Cortex of kidney (tissue), 1 donor: ENCODE measurements around the gene RGS7.
"Not testable (repeated sequence)": the region's sequence is repeated elsewhere in the genome, so short reads cannot be mapped to it uniquely, and the experiment has no call there.

Source experiments
- DNase-seq: peaks from one replicate; lab custom pipeline; 2025; lab: John Stamatoyannopoulos, UW

The RGS7 gene

DNA sequence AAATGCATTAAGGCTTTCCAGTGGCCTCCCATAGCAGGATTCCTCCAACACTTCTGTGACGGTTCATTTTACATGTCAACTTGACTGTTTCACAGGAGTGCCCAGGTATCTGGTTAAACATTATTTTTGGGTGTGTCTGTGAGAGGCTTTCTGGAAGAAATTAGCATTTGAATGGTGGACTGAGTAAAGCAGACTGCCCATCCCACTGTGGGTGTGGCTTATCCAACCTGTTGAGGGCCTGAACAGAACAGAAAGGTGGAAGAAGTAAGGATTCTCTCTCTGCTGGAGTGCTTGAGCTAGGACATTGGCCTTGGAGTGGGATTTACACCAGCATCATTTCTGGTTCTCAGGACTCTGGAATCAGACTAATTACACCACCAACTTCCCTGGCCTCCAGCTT, 85.6 kb downstream of the RGS7 start:
- DNase-seq = no peak

DNA sequence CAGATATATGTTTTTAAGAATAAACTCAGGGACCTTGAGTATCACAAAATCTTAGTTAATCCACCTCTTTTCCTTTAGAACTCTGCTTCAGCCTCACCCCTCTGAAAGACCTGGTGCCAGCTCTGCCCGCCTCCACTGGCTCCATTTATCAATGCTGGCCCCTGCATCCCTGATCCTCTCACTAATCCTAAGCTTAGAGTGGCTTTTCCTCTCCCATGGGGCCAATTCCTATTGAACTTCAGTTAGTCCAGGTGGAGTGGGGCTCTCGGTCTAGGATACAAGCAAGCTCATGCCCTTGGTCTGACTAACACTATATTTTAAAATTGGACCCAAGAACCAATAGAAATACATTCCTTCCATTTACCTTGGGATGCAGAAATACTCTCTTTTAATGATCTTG, 87.0 kb downstream of the RGS7 start:
- DNase-seq = no peak

DNA sequence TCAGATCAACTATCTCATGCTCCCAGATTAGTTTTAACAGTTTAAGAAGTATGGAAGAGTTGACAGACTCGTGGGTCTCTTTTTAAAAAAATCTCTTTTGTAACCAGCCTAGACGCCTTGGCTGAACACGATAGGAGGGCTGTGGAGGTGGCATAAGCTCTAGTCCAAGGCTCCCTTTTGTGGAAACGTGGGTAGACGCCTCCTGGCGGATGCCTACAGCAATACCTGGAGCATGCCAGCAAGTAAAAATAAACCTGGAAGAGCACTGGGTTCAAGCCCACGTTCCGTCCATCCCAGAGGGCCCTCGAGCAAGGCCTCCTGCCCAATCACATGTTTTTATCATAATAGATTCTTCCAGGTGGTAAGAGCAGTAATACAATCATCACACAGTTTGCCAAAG, 87.9 kb downstream of the RGS7 start:
- no peak for DNase-seq

DNA sequence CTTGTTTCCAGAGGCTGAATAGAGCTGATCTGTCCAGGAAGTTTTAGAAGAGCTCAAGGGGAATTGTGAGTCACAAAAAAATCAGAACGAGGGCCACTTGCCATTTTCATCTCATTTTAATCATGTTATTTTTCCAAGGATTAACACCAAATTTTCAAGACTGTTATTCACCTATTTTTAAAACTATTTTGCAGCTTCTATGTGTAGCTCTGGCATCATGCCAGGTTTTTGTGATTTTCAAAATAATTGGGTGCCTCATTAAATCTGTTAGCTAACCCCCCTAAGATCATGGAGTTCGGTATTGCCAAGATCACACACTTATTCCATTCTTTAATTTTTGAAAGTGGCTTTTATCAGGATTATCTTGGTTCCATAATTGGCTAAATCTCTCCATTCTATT, 90.9 kb downstream of the RGS7 start:
- no peak for DNase-seq

DNA sequence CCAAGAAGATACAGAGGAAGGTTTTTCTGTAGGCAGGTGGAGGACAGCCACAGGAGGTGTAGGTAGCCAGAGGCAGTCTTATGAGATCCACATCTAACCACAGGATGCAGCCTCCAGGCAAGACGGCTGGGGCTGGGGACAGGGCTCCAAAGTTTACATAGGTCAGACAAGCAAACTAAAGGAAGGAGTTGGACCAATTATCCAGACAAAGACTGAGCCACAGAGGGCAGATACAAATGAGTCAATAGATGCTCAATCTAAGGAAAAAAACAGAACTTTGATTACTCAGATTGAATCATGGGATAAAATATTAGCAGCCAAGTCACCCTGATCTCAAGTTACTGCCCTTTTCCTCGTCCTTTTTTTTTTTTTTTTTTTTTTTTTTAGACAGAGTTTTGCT, 91.6 kb downstream of the RGS7 start:
- DNase-seq = no peak

DNA sequence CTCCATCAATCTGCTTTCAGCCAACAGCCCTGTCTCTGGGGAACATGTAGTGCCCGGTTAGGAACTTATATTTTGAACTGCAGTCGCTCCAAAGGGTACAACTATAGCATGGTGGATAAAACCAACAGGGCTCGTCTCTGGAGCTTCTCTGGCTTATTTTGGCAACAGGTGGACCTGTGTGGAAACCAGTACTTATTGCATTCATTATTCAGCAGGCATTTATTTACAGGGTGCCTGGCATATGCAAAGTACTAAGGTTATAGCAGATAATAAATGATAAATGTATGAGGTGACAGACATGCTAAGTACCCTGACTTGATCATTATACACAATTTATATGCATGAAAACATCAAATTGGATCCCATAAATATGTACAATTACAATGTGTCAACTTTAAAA, 93.7 kb downstream of the RGS7 start:
- DNase-seq = no peak

DNA sequence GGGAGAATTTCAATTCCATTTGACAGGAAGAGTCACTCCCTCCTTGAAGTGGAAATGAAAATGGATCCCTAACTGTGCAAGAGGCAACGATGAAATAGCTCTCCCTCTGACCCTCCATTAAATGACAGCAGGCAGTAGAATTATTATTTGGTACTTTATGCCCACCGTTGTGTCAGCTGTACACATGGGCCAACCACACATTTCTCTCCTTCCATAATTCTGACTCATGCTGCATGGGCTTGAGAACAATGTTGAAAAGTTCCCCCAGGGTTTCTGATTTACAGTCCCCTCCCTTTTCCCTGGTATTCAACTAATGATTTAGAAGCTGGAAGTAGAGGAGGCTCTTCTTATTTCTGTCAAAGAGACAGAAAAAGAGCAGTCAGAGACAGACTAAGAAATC, 103.5 kb downstream of the RGS7 start:
- no peak for DNase-seq

DNA sequence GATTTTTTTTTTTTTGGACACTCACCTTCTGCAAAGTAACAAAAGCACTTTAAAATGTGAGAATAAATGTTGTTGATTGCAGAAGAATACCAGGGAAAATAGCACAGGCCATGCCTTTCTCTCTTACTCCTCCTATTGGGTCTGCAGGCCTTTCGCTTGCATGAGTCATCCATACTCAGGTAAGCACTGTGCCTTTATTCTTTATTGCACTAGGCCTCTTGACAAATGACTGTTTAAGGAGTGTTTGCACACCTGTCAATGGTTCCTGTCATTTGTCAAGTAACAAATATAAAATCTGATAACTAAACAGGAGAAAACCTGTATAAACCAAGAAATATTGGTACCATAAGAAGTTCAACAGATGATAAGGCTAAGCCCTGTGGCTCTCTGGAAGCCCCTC, 106.5 kb downstream of the RGS7 start:
- no peak for DNase-seq

DNA sequence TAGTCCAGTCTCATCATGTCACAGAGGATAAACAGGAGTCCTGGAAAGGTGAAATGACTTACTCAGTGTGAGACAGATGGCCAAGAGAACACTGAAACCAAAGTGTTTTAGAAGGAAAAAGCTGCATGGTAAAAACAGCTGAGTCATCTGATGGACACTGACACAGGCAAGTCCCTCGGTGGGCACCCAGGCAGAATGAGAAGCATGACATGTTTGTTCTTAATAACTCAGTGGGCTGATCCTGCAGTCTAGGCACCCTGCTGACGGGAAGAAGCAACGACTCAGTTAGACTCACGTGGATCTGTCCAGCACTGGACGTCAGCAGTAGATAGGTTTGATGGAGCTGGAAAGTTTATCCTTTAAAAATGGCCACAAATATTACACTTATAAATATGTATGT, 116.9 kb downstream of the RGS7 start:
- DNase-seq = no peak

DNA sequence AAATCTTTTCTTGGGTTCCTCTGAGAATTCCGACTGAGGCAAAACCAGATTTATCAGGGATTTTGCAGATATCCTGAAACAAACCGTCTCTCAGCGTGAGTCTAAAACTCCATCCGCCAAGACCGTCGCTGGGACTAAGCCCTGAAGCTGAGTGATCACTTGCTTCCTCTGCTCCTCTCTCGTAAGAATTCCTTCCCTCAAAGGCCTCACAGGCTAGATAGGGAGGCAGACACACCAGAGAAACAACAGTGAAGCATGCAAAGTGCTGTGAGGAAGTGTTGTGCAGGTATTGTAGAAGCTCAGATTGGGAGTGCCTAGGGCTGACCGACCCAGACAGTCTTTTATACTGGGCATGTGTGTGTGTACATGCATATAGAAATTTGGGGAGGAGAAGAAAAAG, 119.1 kb downstream of the RGS7 start:
- no peak for DNase-seq

DNA sequence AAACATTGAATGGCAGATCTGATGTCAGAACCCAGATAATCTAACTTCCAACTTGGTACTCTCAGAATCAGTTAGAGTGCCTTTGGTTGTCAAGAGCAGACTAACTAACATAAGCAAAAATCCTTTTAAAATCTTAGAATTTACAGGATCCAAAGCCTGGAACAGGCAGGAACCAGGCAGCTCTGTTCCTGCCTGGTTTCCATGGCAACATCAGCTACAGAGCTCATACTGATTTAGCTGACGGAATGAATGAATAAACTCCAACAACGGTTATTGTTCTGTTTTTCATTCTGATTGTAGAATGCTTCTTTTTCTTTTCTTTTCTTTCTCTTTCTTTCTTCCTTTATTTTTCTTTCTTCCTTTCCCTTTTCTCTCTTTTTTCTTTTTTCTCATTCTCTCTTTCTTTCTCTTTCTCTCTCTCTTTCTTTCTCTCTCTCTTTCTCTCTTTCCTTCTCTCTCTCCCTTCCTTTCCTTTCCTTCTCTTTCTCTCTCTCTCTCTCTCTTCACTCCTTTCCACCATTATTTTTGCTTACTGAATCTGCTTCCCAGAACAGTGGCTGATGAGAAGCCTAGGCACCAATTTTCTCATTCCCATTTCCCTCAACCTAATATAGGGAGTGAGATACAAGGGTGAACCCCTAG, 121.6 kb downstream of the RGS7 start:
- no peak for DNase-seq

DNA sequence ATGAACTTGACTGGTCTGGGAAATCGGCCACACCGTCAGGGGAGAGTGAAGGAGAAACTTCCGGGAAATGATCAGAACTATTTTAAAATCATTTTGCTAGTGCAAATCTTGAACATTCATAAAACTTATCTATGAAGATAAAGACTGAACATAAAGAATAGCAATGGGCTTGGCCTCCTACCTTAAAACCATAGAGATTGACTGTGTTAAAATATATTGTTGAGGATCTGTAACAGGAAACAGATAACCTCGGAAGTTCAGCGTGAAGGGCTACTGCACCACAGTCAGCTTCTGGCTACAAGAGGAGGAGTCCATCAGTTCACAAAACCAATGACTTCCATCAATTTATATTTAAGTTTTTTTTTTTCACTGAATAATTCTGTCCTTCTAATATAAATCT, 127.3 kb downstream of the RGS7 start:
- DNase-seq = no peak

DNA sequence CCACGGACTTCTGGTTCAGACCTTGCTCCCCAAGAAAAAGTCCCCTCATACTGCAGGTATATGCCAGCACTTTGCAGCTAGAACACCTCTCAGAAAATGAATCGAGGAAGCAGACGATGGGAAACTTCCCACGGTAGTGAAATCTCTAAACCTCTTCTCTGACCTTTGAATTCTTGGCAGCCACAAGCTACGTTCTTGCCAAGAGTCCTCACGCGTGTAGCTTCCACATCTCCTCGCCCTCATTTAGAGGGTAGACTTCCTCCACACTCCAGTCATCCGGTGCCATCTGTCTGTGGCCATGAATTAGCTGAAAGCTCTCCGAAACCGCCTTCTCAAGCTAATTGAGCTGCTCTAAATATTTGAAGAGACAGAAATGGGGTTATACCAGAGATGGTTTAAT, 127.8 kb downstream of the RGS7 start:
- DNase-seq = no peak

DNA sequence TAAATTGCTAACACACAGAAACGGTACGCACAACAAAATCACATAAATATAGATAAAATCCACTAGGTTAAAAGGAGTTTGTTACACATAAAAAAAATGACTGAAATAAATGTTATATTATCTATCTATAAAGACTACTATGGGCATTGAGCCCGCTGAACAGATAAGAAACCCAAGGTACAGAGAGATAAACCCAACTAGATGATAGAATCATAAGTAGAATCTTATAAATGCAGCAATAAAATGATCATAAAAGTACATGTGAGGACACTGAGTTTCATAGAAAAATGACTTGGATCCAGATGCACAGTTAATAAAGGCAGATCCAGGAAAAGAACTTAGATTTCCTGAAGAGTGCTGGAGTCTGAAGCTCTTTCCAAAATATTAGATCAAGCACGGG, 128.7 kb downstream of the RGS7 start:
- no peak for DNase-seq

DNA sequence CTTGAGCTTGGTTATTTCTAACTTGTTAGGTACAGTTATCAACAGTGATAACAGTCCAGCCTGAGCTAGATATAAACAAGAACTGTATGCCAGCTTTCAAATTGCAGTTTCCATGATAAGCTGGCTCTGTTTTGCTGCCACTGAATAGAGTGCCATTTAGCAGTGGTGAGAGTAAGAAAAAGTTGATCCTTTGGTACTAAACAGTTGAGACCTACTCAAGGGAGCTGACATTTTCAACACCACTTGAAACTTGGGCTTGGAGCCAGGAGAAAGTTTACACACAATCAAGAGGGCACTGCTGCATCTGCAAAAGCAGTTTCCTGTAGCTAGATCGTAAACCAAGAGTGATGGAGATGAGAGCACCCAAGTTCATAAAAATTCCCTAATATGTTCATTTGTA, 131.3 kb downstream of the RGS7 start:
- DNase-seq = no peak

DNA sequence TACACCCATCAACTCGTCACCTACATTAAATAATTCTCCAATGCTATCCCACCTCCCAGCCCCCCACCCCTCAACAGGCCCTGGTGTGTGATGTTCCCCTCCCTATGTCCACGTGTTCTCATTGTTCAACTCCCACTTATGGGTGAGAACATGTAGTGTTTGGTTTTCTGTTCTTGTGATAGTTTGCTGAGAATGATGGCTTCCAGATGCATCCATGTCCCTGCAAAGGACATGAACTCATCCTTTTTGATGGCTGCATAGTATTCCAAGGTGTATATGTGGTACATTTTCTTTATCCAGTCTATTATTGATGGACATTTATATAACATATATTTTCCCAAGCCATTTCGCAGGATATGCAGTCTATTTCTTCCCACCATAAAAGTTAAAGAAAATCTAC, 132.8 kb downstream of the RGS7 start:
- DNase-seq = not testable (repeated sequence)

DNA sequence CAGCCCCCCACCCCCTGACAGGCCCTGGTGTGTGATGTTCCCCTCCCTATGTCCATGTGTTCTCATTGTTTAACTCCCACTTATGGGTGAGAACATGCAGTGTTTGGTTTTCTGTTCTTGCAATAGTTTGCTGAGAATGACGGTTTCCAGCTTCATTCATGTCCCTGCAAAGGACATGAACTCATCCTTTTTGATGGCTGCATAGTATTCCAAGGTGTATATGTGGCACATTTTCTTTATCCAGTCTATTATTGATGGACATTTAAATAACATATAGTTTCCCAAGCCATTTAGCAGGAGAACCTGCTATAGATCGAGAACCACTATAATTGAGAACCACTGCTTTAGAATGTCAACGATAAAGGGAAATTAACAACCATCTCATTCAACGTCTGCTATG, 134.2 kb downstream of the RGS7 start:
- not testable (repeated sequence) for DNase-seq

DNA sequence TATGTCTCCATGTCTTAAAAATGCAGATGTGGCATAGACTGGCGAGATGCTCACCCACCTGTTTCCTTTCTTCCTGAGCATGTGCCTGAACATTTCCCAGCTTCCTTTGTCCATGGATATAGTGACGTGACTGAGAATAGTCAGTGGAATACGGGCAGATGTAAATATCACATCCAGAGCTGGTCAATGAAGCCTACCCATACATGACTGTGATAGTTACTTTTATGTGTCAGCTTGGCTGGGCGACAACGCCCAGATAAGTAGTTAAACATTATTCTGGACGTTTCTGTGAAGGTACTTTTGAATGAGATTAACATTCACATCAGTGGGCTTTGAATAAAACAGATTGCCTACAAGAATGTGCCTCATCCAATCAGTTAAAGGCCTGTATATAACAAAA, 135.7 kb downstream of the RGS7 start:
- DNase-seq = no peak

DNA sequence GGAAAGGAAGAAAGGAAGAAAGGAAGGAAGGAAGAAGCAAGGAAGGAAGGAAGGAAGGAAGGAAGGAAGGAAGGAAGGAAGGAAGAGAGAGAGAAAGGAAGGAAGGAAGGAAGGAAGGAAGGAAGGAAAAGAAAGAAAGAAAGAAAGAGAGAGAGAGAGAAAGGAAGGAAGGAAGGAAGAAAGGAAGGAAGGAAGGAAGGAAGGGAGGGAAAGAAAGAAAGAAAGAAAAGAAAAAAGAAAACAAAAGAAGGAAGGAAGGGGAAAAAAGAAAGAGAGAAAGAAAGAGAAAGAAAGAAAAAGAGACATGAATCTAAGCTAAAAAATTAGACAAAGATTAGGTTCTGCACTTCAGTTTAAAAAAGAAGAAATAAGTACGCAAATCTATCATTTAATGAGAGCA, 136.1 kb downstream of the RGS7 start:
- not testable (repeated sequence) for DNase-seq

DNA sequence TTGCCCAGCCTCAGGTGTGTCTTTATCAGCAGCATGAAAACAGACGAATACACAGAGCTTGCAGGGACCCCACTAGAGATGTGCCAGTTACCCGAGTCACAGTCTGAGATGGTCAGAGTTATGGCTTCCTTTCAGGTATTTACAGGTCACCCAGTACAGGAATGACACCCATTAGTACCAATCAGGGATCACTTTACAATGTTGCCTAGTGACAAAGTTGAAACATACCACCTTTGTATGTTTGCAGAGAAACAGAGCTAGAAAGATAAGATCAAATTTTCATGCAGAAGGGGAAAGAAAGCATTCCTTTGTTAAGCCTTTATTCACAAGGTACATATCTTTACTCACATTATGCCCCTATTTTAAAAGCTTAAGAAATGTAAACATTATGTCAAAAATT, 137.6 kb downstream of the RGS7 start:
- DNase-seq = no peak

DNA sequence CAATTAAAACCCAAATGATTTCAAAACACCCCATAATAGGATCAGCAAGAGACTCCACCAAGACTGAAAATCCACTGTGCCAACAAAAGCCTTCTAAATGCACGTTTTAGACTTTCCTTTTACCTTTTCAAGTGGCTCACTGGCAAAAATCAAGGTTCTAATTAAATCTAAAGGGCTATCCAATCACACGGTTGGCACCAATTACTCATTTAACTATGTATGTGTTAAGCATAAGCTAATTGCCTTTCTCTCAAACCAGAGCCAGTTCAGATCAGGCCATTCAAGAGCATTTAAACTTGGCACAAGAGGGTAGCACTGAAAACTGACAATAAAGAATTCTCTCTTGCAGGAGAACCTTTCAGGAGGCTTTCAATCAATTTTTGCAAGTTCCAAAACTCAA, 139.5 kb downstream of the RGS7 start:
- no peak for DNase-seq

DNA sequence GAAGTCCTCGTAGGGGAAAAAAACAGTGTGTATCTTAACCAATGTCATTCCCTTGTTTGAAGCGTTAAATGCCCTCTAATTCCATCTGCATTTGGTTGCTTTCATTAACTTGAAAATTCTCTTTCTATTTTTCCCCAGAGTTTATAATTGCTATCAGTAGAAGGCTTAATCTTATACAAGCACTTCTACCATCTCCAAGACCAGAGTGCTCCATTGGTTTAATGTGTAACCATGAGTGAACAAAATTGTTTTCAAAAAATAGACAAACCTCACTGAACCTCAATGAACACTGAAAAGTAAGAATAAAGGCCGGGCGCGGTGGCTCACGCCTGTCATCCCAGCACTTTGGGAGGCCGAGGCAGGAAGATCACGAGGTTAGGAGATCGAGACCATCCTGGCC, 141.3 kb downstream of the RGS7 start:
- no peak for DNase-seq

DNA sequence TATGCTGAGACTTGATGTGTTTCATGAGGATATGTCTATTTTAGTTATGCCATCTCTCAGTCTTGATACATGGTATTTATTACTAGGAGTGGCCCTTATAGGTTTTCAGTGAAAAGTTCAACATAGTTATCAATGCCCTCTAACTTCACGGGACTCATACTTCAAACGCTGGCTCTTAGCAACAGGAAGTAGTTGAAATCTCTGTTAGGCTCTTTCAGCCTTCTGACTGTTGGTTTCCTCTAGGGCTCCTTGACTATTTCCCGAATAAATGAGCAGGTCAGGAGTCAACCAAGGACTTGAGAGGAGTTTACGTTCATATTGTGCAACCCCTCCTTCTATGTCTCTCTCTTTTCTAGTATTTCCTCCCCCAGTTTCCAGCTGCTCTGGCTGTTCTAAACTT, 141.8 kb downstream of the RGS7 start:
- DNase-seq = no peak

DNA sequence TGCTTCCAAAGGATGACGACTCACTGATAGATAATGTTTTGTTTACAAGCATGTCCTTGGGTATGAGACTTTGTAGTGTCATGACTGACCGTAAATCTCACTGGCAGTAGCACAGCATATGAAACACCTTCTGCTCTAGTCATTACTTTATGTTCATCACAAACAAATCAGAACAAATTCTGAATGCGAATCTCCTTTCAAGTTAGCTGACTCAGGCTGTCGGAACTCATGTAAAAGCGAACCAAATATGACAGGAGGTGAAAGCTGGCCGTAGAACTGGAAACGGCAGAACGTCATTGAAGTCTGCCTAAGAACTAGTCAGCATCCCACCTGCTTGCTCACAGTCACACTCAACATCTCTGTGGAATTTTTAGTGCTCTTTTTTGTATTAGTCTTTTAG, 143.9 kb downstream of the RGS7 start:
- DNase-seq = no peak

DNA sequence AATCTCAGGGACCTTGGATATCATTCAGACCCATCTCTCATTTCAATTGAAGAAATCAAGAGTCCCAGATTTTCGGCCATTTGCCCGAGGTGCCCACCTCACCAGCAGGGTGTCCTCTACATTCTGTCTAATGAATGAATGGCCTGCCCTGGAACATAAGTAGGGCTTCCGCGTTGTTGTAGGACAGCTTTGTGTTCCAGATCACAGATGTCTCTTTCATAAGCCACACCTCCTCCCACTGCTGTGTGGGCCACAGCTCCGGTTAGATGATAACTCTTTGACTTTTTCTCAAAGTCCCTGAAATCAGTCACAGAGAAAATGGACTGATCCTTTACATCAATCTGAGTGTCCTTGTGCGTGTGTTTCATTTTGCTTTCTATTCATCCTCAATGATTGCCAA, 144.4 kb downstream of the RGS7 start:
- DNase-seq = no peak
